GM12878 (cell line): ENCODE results near the gene MED10. TPM values are rescaled to one million over a fixed set of nuclear protein-coding genes. Genes with fewer than 3 reads are reported as not detected.

Experiments used
- ATAC-seq: fragments of 200-7000 bp; cut with Tn5 transposase; 3 replicates; pipeline ENCODE4 v1.9.1; 2020; ENCODE audit warnings: mild to moderate bottlenecking, moderate library complexity
- BruUV-seq: library from RNA; stranded (reverse); fragments of 400-500 nt; replicated peaks from 2 replicates; lab custom pipeline; 2021; lab: Mats Ljungman, UMichigan
- CTCF ChIA-PET: fragments of 300-600 bp; sonication (Branson Sonifier 250); formaldehyde crosslinking; extraction: SDS; loops from one replicate; lab custom pipeline; 2021; ENCODE audit warnings: inconsistent platforms; lab: Yijun Ruan, JAX
- POLR2A ChIA-PET: fragments of 350-600 bp; formaldehyde crosslinking; extraction: SDS; loops from one replicate; lab custom pipeline; 2021; ENCODE audit warnings: inconsistent platforms; lab: Charles Lee
- RAD21 ChIA-PET: fragments of 300-600 bp; sonication (Branson Sonifier 250); formaldehyde crosslinking; loops from one replicate; lab custom pipeline; 2023; ENCODE audit warnings: antibody characterized with exemption; ENCODE audit not compliant: unreplicated experiment; lab: Charles Lee
- SMC1A ChIA-PET: fragments of 300-600 bp; sonication (Branson Sonifier 250); formaldehyde crosslinking; loops from one replicate; lab custom pipeline; 2023; ENCODE audit not compliant: unreplicated experiment, uncharacterized antibody; lab: Charles Lee
- DNase-seq: peaks from one replicate; pipeline ENCODE4 v3.0.0-alpha.2; 2011; ENCODE audit warnings: low read depth, low spot score
- FAIRE-seq: peaks from 3 replicates; lab custom pipeline; 2011; peaks lifted over from hg19 to GRCh38; lab: Jason Lieb, UNC
- H2AFZ ChIP-seq: 2 replicates; pipeline ENCODE4 v1.6.0; 2011; ENCODE audit warnings: low read depth, low read length, control low read depth; ENCODE audit not compliant: control insufficient read depth
- H3K27ac ChIP-seq: 2 replicates; pipeline ENCODE4 v1.5.1; 2011; ENCODE audit warnings: control low read depth; ENCODE audit not compliant: control insufficient read depth, insufficient read depth
- H3K27me3 ChIP-seq, 2 experiments: replicated peaks in 1 of 2; 2 replicates each; pipeline versions ENCODE4 v1.6.0 to v1.6.1; 2011; ENCODE audit warnings: low read length in 1 of 2; ENCODE audit not compliant: control insufficient read depth in 2 of 2, insufficient read depth in 2 of 2
- H3K36me3 ChIP-seq, 2 experiments: 2 replicates each; pipeline ENCODE4 v1.5.1; 2011; ENCODE audit warnings: low read length in 1 of 2; ENCODE audit not compliant: control insufficient read depth in 2 of 2, insufficient read depth in 2 of 2
- H3K4me1 ChIP-seq: 2 replicates; pipeline ENCODE4 v1.6.1; 2011; ENCODE audit warnings: mild to moderate bottlenecking, low read length, moderate library complexity, mixed read lengths; ENCODE audit not compliant: control insufficient read depth, insufficient read depth
- H3K4me2 ChIP-seq: 2 replicates; pipeline ENCODE4 v1.6.0; 2011; ENCODE audit warnings: control low read depth; ENCODE audit not compliant: control insufficient read depth, insufficient read depth
- H3K4me3 ChIP-seq: fragments of 200-600 bp; sonication (generic); 2 replicates; pipeline ENCODE4 v1.5.1; 2016
- H3K79me2 ChIP-seq: 2 replicates; pipeline ENCODE4 v1.6.0; 2011; ENCODE audit warnings: low read length; ENCODE audit not compliant: control insufficient read depth, insufficient read depth
- H3K9ac ChIP-seq: 2 replicates; pipeline ENCODE4 v1.8.0; 2011; ENCODE audit warnings: low read length, control low read depth, mixed read lengths; ENCODE audit not compliant: control insufficient read depth, insufficient read depth
- H3K9me3 ChIP-seq: replicated peaks from 3 replicates; pipeline ENCODE4 v1.5.1; 2011; ENCODE audit warnings: mild to moderate bottlenecking, low read length; ENCODE audit not compliant: control insufficient read depth, insufficient read depth
- H4K20me1 ChIP-seq: 2 replicates; pipeline ENCODE4 v1.6.0; 2011; ENCODE audit not compliant: control insufficient read depth, insufficient read depth
- CHD2 ChIP-seq: IDR thresholded peaks from 2 replicates; pipeline ENCODE4 v1.6.1; 2011; ENCODE audit warnings: low read depth, low read length, improper control_type of control experiment, borderline replicate concordance
- HCFC1 ChIP-seq: fragments of 150-350 bp; IDR thresholded peaks from 2 replicates; pipeline ENCODE4 v1.6.1; 2014; ENCODE audit warnings: low read length
- IKZF1 ChIP-seq: fragments of 450-650 bp; conservative IDR thresholded peaks from 2 replicates; pipeline ENCODE4 v1.6.1; 2017; ENCODE audit warnings: antibody characterized with exemption, mild to moderate bottlenecking
- MYC ChIP-seq: IDR thresholded peaks from 2 replicates; pipeline ENCODE4 v1.6.1; 2011; ENCODE audit warnings: mild to moderate bottlenecking, low read length, moderate library complexity, inconsistent platforms; ENCODE audit not compliant: insufficient read depth, insufficient replicate concordance, insufficient read length, severe bottlenecking
- NRF1 ChIP-seq: conservative IDR thresholded peaks from 2 replicates; pipeline ENCODE4 v1.6.1; 2011; ENCODE audit warnings: mild to moderate bottlenecking, low read depth, low read length, improper control_type of control experiment
- PAX8 ChIP-seq: fragments of 450-650 bp; IDR thresholded peaks from 2 replicates; pipeline ENCODE4 v1.6.1; 2017; ENCODE audit warnings: mild to moderate bottlenecking, moderate library complexity
- PBX3 ChIP-seq: IDR thresholded peaks from 2 replicates; pipeline ENCODE4 v1.6.1; 2011; ENCODE audit warnings: mild to moderate bottlenecking, low read depth, low read length, moderate library complexity; ENCODE audit not compliant: insufficient replicate concordance
- POLR2AphosphoS2 ChIP-seq: IDR thresholded peaks from 2 replicates; pipeline ENCODE4 v1.6.1; 2011; ENCODE audit warnings: low read depth, mild to moderate bottlenecking, low read length, improper control_type of control experiment, moderate library complexity
- RAD21 ChIP-seq: IDR thresholded peaks from 2 replicates; pipeline ENCODE4 v1.6.1; 2011; ENCODE audit warnings: mild to moderate bottlenecking, low read depth, low read length, moderate library complexity; ENCODE audit not compliant: insufficient read depth
- RBBP5 ChIP-seq: fragments of 200-600 bp; sonication (generic); conservative IDR thresholded peaks from 2 replicates; pipeline ENCODE4 v1.6.1; 2016
- RELB ChIP-seq: fragments of 450-650 bp; IDR thresholded peaks from 2 replicates; pipeline ENCODE4 v1.6.1; 2017; ENCODE audit warnings: low read depth, mild to moderate bottlenecking, moderate library complexity
- RFX5 ChIP-seq: IDR thresholded peaks from 2 replicates; pipeline ENCODE4 v1.6.1; 2011; ENCODE audit warnings: low read depth, low read length, improper control_type of control experiment
- STAT3 ChIP-seq: IDR thresholded peaks from 2 replicates; pipeline ENCODE4 v1.6.1; 2011; ENCODE audit warnings: low read depth, low read length, improper control_type of control experiment
- ZZZ3 ChIP-seq: IDR thresholded peaks from 2 replicates; pipeline ENCODE4 v1.6.1; 2011; ENCODE audit warnings: low read depth; ENCODE audit not compliant: control insufficient read depth, insufficient read length
- WGBS: methylation state at CpG from one replicate; pipeline ENCODE4 v1.1.6; 2016; ENCODE audit warnings: low lambda C conversion rate; ENCODE audit not compliant: insufficient replicate concordance, insufficient coverage; ENCODE audit errors: missing lambda C conversion rate; 5-methylcytosine and 5-hydroxymethylcytosine counted together
- in situ Hi-C: fragments of 300-500 bp; cut with MboI; formaldehyde crosslinking; loops from 9 replicates; pipeline ENCODE4 v1.14.3; 2018; ENCODE audit warnings: mixed read lengths
- intact Hi-C: fragments of 100-400 bp; cut with micrococcal nuclease; formaldehyde crosslinking; loops from one replicate; pipeline ENCODE4 v1.14.2; 2022; ENCODE audit not compliant: unreplicated experiment
- polyA plus RNA-seq, 11 experiments: library from polyadenylated mRNA; depleted of rRNA in 4 of 11; unstranded in 6 of 11; stranded (reverse) in 5 of 11; fragments of >200 nt; fragmentation: Nextera tagmentation in 4 of 11; fragmentation: Illumina TruSeq in 1 of 11; extraction: Ambion mirVana in 4 of 11; extraction: Trizol in 1 of 11; gene quantifications; 1 replicate in 1 of 11; 2 replicates in 10 of 11; pipeline versions ENCODE4 v1.2.1 to v1.2.3, GENCODE V29; 2011 to 2016; ENCODE audit warnings: inconsistent platforms in 2 of 11, missing spikeins in 2 of 11, low read depth in 1 of 11
- total RNA-seq, 4 experiments: library from RNA; depleted of rRNA in 3 of 4; stranded (reverse); fragments of >200 nt in 3 of 4; fragmentation: Illumina TruSeq in 1 of 4; extraction: Trizol in 1 of 4; gene quantifications; 2 replicates each; pipeline versions ENCODE4 v1.2.1 to v1.2.3, GENCODE V29; 2013 to 2021

Gene MED10
- total and polyA plus RNA-seq, 10 of the 15 experiments (the other 5 are each of a cell fraction or from before 2014, with no cell fraction given), result 21.2 to 111 (median 46.6) TPM

- DNase-seq, result no peak
- no TSS peak for BruUV-seq
- intact Hi-C loops, result no loop called here
- no peak overlapping the region for H2AFZ ChIP-seq
- no peaks in the 10 kb centered on the region for H4K20me1 ChIP-seq
- POLR2A ChIA-PET, result no interaction called here
- H3K9ac ChIP-seq, result no peak overlapping the region
- no peak for FAIRE-seq
- RAD21 ChIA-PET, result no interaction called here
- H3K27ac ChIP-seq, result no peak overlapping the region
- no peak overlapping the region for H3K4me2 ChIP-seq
- in situ Hi-C loops, result no loop called here
- H3K4me3 ChIP-seq, result no peak overlapping the region
- no peaks in the 10 kb centered on the region for H3K36me3 ChIP-seq
- no peak for TF ChIP-seq IKZF1
- H3K9me3 ChIP-seq, result no peaks in the 10 kb centered on the region
- H3K27me3 ChIP-seq, result no peaks in the 10 kb centered on the region
- CTCF ChIA-PET, result no interaction called here
- SMC1A ChIA-PET, result no interaction called here
- WGBS, result 64% methylated on average over 13 of the region's 13 CpGs
- no peaks in the 10 kb centered on the region for H3K79me2 ChIP-seq
- H3K4me1 ChIP-seq, result no peaks in the 10 kb centered on the region
- no peak for ATAC-seq
Measured at GRCh38 chr5:6353602-6354302, 24.6 kb downstream of the MED10 start.

GRCh38 chr5:6350277-6351090, 27.9 kb downstream of the MED10 start:
- no peaks in the 10 kb centered on the region for H3K36me3 ChIP-seq
- H4K20me1 ChIP-seq, result no peaks in the 10 kb centered on the region
- no peak overlapping the region for H3K27ac ChIP-seq
- H2AFZ ChIP-seq, result no peak overlapping the region
- no peak overlapping the region for H3K9ac ChIP-seq
- ATAC-seq, result no peak
- DNase-seq, result no peak
- 58% methylated on average over 18 of the region's 18 CpGs for WGBS
- no peaks in the 10 kb centered on the region for H3K4me1 ChIP-seq
- H3K79me2 ChIP-seq, result no peaks in the 10 kb centered on the region
- RAD21 ChIA-PET, result no interaction called here
- no peak for FAIRE-seq
- BruUV-seq, result no TSS peak
- no peak overlapping the region for H3K4me2 ChIP-seq
- in situ Hi-C loops, result no loop called here
- SMC1A ChIA-PET, result no interaction called here
- H3K9me3 ChIP-seq, result no peaks in the 10 kb centered on the region
- CTCF ChIA-PET, result interaction anchor here (1.0 kb wide), 1 partner anchor 144 kb away, joined by 3 read pairs; no protein-coding TSS in a partner anchor
- H3K27me3 ChIP-seq, result no peaks in the 10 kb centered on the region
- POLR2A ChIA-PET, result no interaction called here
- H3K4me3 ChIP-seq, result no peak overlapping the region
- intact Hi-C loops, result no loop called here
- no peak for TF ChIP-seq RFX5
- TF ChIP-seq STAT3, result no peak
- TF ChIP-seq ZZZ3, result no peak
- TF ChIP-seq PAX8, result no peak
- no peak for TF ChIP-seq HCFC1
- no peak for TF ChIP-seq RELB
- no peak for TF ChIP-seq CHD2
- TF ChIP-seq RBBP5, result no peak
- no peak for TF ChIP-seq POLR2AphosphoS2
- no peak for TF ChIP-seq PBX3
- no peak for TF ChIP-seq NRF1
- no peak for TF ChIP-seq RAD21
- TF ChIP-seq MYC, result no peak
